ENCODE measurements around the gene MAN2A1.

GRCh38 chr5:109721741-109722140 lies 32.0 kb downstream of the MAN2A1 start:
- TF ChIP-seq POLR2A (IDR thresholded peaks at IDR 0.05) (no peak), CTCF (IDR thresholded peaks at IDR 0.05) (no peak)

Data from right lobe of liver (tissue), 4 donors.